Omental fat pad (tissue), 4 donors: ENCODE measurements around the gene LHB. TPM values are rescaled to one million over a fixed set of nuclear protein-coding genes. Genes with fewer than 3 reads are reported as not detected.

Source experiments
- ATAC-seq: fragments of 150-250 bp; one replicate; pipeline ENCODE4 v1.9.1; 2016; ENCODE audit warnings: mild to moderate bottlenecking, moderate library complexity; ENCODE audit not compliant: low FRiP score
- DNase-seq: peaks from one replicate; pipeline ENCODE4 v3.0.0-alpha.2; 2019; ENCODE audit warnings: low spot score
- CTCF ChIP-seq, 3 donors: fragments of 450-650 bp; IDR thresholded peaks; one replicate each; pipeline ENCODE4 v1.5.1; 2016 to 2017; ENCODE audit warnings: antibody characterized with exemption in 3 of 3, mild to moderate bottlenecking in 3 of 3, moderate library complexity in 2 of 3
- total RNA-seq, 4 donors: library from RNA; depleted of rRNA; stranded (reverse); fragments of >200 nt; gene quantifications; one replicate each; pipeline ENCODE4 v1.1.0, GENCODE V29; 2016

The LHB gene
- total RNA-seq, 4 donors from 2014 or later, result not detected

- TF ChIP-seq CTCF (IDR thresholded peaks at IDR 0.05), result no peak
- ATAC-seq (no peak), DNase-seq (no peak)
Measured at GRCh38 chr19:49004133-49004532, 12.8 kb downstream of the LHB start.

- no peak for TF ChIP-seq CTCF (IDR thresholded peaks at IDR 0.05)
- ATAC-seq (no peak), DNase-seq (no peak)
Measured at GRCh38 chr19:48999481-49000325, 17.2 kb downstream of the LHB start.

- no peak for TF ChIP-seq CTCF (IDR thresholded peaks at IDR 0.05)
- ATAC-seq, result no peak
- DNase-seq, result no peak
Measured at GRCh38 chr19:48997972-48998371, 18.9 kb downstream of the LHB start.

GRCh38 chr19:48994035-48994386, 22.9 kb downstream of the LHB start:
- DNase-seq (no peak), ATAC-seq (no peak)
- no peak for TF ChIP-seq CTCF (IDR thresholded peaks at IDR 0.05)

- ATAC-seq (peak; percentile 97), DNase-seq (peak; percentile 95)
- peak in 2 of 3 donors; percentile 96 to 99 for TF ChIP-seq CTCF (IDR thresholded peaks at IDR 0.05)
Measured at GRCh38 chr19:48993175-48994034, 23.5 kb downstream of the LHB start, which contains the start of the genes GYS1 and RUVBL2. Gene GYS1 (minus strand): TSS chr19:48993309. CDS start chr19:48993112, 197 bp downstream. Gene RUVBL2 (plus strand): TSS chr19:48993887. CDS start chr19:48993912, 25 bp downstream.

GRCh38 chr19:48992581-48993174, 24.2 kb downstream of the LHB start:
- DNase-seq (no peak), ATAC-seq (no peak)
- TF ChIP-seq CTCF (IDR thresholded peaks at IDR 0.05), result no peak
